SU-DHL-6 (cell line): ENCODE data around the gene PCGF1.
A peak's percentile ranks its signal among the peaks of the same experiment; 100 is the strongest.

Experiments
- H2AFZ ChIP-seq: fragments of 200-600 bp; sonication (generic); 2 replicates; pipeline ENCODE4 v1.6.1; 2014; ENCODE audit warnings: low read depth, mild to moderate bottlenecking, moderate library complexity, mixed read lengths, antibody characterized with exemption, low read length; ENCODE audit not compliant: severe bottlenecking
- H3F3A ChIP-seq: fragments of 200-600 bp; shearing (Covaris generic); 2 replicates; pipeline ENCODE4 v1.6.0; 2016; ENCODE audit warnings: antibody characterized with exemption, mild to moderate bottlenecking; ENCODE audit not compliant: insufficient read depth
- H3K27ac ChIP-seq: fragments of 200-600 bp; sonication (generic); 2 replicates; pipeline ENCODE4 v1.5.1; 2016; ENCODE audit warnings: low read depth, mild to moderate bottlenecking, low read length, moderate library complexity, mixed read lengths
- H3K27me3 ChIP-seq: fragments of 200-600 bp; sonication (generic), shearing (Covaris generic); 2 replicates; pipeline ENCODE4 v1.6.0; 2014; ENCODE audit warnings: mild to moderate bottlenecking, low read length
- H3K36me3 ChIP-seq: fragments of 200-600 bp; sonication (generic); 2 replicates; pipeline ENCODE4 v1.6.1; 2014; ENCODE audit warnings: mild to moderate bottlenecking, low read length, mixed read lengths
- H3K4me2 ChIP-seq: fragments of 300-600, 200-600 bp; shearing (Covaris generic), sonication (generic); 2 replicates; pipeline ENCODE4 v1.6.0; 2014; ENCODE audit warnings: low read length, low read depth, mild to moderate bottlenecking; ENCODE audit not compliant: poor library complexity, severe bottlenecking
- H3K4me3 ChIP-seq: fragments of 200-600 bp; sonication (generic); 2 replicates; pipeline ENCODE4 v1.5.1; 2014; ENCODE audit warnings: antibody characterized with exemption, low read length, mild to moderate bottlenecking, mixed read lengths; ENCODE audit not compliant: insufficient read depth, poor library complexity, severe bottlenecking
- H3K79me2 ChIP-seq: fragments of 200-600 bp; sonication (generic); 2 replicates; pipeline ENCODE4 v1.6.1; 2014; ENCODE audit warnings: mild to moderate bottlenecking, low read length, moderate library complexity; ENCODE audit not compliant: insufficient read depth
- H3K9ac ChIP-seq: fragments of 200-600 bp; sonication (generic); 2 replicates; pipeline ENCODE4 v1.7.0; 2014; ENCODE audit warnings: mild to moderate bottlenecking, low read length
- H3K9me2 ChIP-seq: fragments of 200-600 bp; sonication (generic); replicated peaks from 2 replicates; pipeline ENCODE4 v1.6.1; 2014; ENCODE audit warnings: low read length; ENCODE audit not compliant: insufficient read depth
- H3K9me3 ChIP-seq: fragments of 200-600 bp; sonication (generic); 2 replicates; pipeline ENCODE4 v1.6.1; 2014; ENCODE audit warnings: low read length, mixed read lengths; ENCODE audit not compliant: insufficient read depth
- H4K20me1 ChIP-seq: fragments of 200-600 bp; sonication (generic); 2 replicates; pipeline ENCODE4 v1.6.1; 2014; ENCODE audit warnings: low read depth, mild to moderate bottlenecking, antibody characterized with exemption, low read length, moderate library complexity, mixed read lengths
- CTCF ChIP-seq: fragments of 200-600 bp; sonication (generic); IDR thresholded peaks from one replicate; pipeline ENCODE4 v1.5.1; 2017; ENCODE audit warnings: antibody characterized with exemption, mild to moderate bottlenecking, low read length, moderate library complexity; ENCODE audit not compliant: insufficient read depth, poor library complexity, severe bottlenecking
- EZH2phosphoT487 ChIP-seq: fragments of 200-600 bp; sonication (generic), shearing (Covaris generic); conservative IDR thresholded peaks from 2 replicates; pipeline ENCODE4 v1.6.1; 2018; ENCODE audit warnings: mild to moderate bottlenecking, antibody characterized with exemption, low read length, moderate library complexity, mixed read lengths

The PCGF1 gene

DNA sequence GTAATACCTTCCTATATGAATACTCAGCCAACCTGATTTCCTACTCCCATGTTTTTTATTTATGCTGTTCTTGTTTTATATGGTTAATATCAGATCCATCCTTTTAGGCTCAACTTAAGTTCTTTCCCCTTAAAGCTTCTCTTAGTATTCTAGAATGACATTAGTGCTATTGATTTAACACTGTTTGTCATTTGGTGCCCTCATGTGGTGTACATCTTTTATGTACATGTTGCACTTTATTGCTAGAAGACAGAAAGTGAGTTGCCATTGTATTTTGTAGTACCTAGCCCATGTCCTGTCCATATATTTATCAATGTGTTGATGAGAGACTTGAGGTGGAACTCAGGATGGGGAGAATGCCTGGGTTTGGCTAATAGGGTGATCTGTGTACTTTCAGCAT lies 24.7 kb upstream of the PCGF1 start:
- Histone ChIP-seq H3K4me3 (no peak overlapping the region), H2AFZ (no peak overlapping the region), H3K4me2 (no peak overlapping the region), H3K9me2 (no peaks in the 10 kb centered on the region), H3K27ac (no peak overlapping the region), H3F3A (peaks cover 5% of the 10 kb centered on the region; the same call in 1 of the 2 replicates), H3K79me2 (peaks cover 23% of the 10 kb centered on the region), H3K9ac (no peak overlapping the region), H3K27me3 (no peaks in the 10 kb centered on the region), H3K9me3 (no peaks in the 10 kb centered on the region), H3K36me3 (0 out of 2 replicates have a peak, but pooled peaks cover 2% of the 10 kb centered on the region), H4K20me1 (no peaks in the 10 kb centered on the region)
- TF ChIP-seq EZH2phosphoT487 (no peak), CTCF (peak; percentile 8)

GRCh38 chr2:74531666-74532065 lies 24.2 kb upstream of the PCGF1 start:
- no peak overlapping the region for H3K4me3 ChIP-seq
- no peak overlapping the region for H3K27ac ChIP-seq
- no peak for TF ChIP-seq CTCF
- TF ChIP-seq EZH2phosphoT487 = no peak
- no peaks in the 10 kb centered on the region for H4K20me1 ChIP-seq
- peaks cover 7% of the 10 kb centered on the region for H3K36me3 ChIP-seq
- H2AFZ ChIP-seq = no peak overlapping the region
- no peaks in the 10 kb centered on the region for H3K9me2 ChIP-seq
- peaks cover 7% of the 10 kb centered on the region; the same call in 1 of the 2 replicates for H3F3A ChIP-seq
- H3K4me2 ChIP-seq = peak overlapping the region; percentile 83
- H3K27me3 ChIP-seq = no peaks in the 10 kb centered on the region
- peaks cover 23% of the 10 kb centered on the region for H3K79me2 ChIP-seq
- H3K9ac ChIP-seq = peak overlapping the region; percentile 89
- no peaks in the 10 kb centered on the region for H3K9me3 ChIP-seq

GRCh38 chr2:74530239-74531187 lies 23.0 kb upstream of the PCGF1 start:
- H3K36me3 ChIP-seq = peaks cover 11% of the 10 kb centered on the region
- peaks cover 10% of the 10 kb centered on the region; the same call in 1 of the 2 replicates for H3F3A ChIP-seq
- H2AFZ ChIP-seq = peak overlapping the region; percentile 38
- H3K27ac ChIP-seq = peak overlapping the region; percentile 67
- H4K20me1 ChIP-seq = no peaks in the 10 kb centered on the region
- peak overlapping the region; percentile 89 for H3K9ac ChIP-seq
- H3K9me2 ChIP-seq = no peaks in the 10 kb centered on the region
- H3K9me3 ChIP-seq = no peaks in the 10 kb centered on the region
- no peak for TF ChIP-seq EZH2phosphoT487
- H3K4me2 ChIP-seq = peak overlapping the region; percentile 83
- H3K27me3 ChIP-seq = no peaks in the 10 kb centered on the region
- peaks cover 23% of the 10 kb centered on the region for H3K79me2 ChIP-seq
- H3K4me3 ChIP-seq = peak overlapping the region; percentile 81
